ENCODE measurements around the gene INTS14.

Gene INTS14

GRCh38 chr15:65578904-65579728, 31.8 kb downstream of the INTS14 start:
- DNase-seq = no peak
- no peak for TF ChIP-seq CTCF (IDR thresholded peaks at IDR 0.05; ENCODE audit: low read depth, low read length, missing control alignments)
- no peak overlapping the region for H3K4me3 ChIP-seq (ENCODE audit: low read depth, low read length)
- peaks cover 20% of the 10 kb centered on the region for H3K36me3 ChIP-seq (replicated peaks)
- no peaks in the 10 kb centered on the region for H3K27me3 ChIP-seq (replicated peaks)
- in situ Hi-C loops (cut with HindIII; ENCODE audit: low pct_ligation_motif_present, low sequenced_read_pairs) = no loop called here
- H3K27ac ChIP-seq = no peak overlapping the region

GRCh38 chr15:65577129-65577996, 33.6 kb downstream of the INTS14 start:
- TF ChIP-seq CTCF (IDR thresholded peaks at IDR 0.05; ENCODE audit: low read depth, low read length, missing control alignments) = no peak
- Histone ChIP-seq H3K27ac (no peak overlapping the region), H3K36me3 (replicated peaks) (peaks cover 22% of the 10 kb centered on the region), H3K27me3 (replicated peaks) (no peaks in the 10 kb centered on the region), H3K4me3 (ENCODE audit: low read depth, low read length) (no peak overlapping the region)
- in situ Hi-C loops (cut with HindIII; ENCODE audit: low pct_ligation_motif_present, low sequenced_read_pairs) = no loop called here
- DNase-seq = no peak

- peak; percentile 33 for DNase-seq
Measured at GRCh38 chr15:65576664-65577063, 34.3 kb downstream of the INTS14 start.

GRCh38 chr15:65571971-65572370, 39.0 kb downstream of the INTS14 start:
- Histone ChIP-seq H3K27me3 (replicated peaks) (no peaks in the 10 kb centered on the region), H3K36me3 (replicated peaks) (peaks cover 25% of the 10 kb centered on the region), H3K27ac (no peak overlapping the region), H3K4me3 (ENCODE audit: low read depth, low read length) (no peak overlapping the region)
- in situ Hi-C loops (cut with HindIII; ENCODE audit: low pct_ligation_motif_present, low sequenced_read_pairs) = no loop called here
- no peak for TF ChIP-seq CTCF (IDR thresholded peaks at IDR 0.05; ENCODE audit: low read depth, low read length, missing control alignments)
- no peak for DNase-seq

More at GRCh38 chr15:65576664-65577063, 34.3 kb downstream of the INTS14 start:
- TF ChIP-seq CTCF (IDR thresholded peaks at IDR 0.05; ENCODE audit: low read depth, low read length, missing control alignments) = no peak
- Histone ChIP-seq H3K27ac (peak overlapping the region; percentile 41), H3K4me3 (ENCODE audit: low read depth, low read length) (no peak overlapping the region), H3K27me3 (replicated peaks) (no peaks in the 10 kb centered on the region), H3K36me3 (replicated peaks) (peaks cover 25% of the 10 kb centered on the region)
- in situ Hi-C loops (cut with HindIII; ENCODE audit: low pct_ligation_motif_present, low sequenced_read_pairs) = no loop called here

GRCh38 chr15:65569728-65570127, 41.2 kb downstream of the INTS14 start:
- TF ChIP-seq CTCF (IDR thresholded peaks at IDR 0.05; ENCODE audit: low read depth, low read length, missing control alignments) = no peak
- no peak for DNase-seq
- no peak overlapping the region for H3K4me3 ChIP-seq (ENCODE audit: low read depth, low read length)
- peaks cover 34% of the 10 kb centered on the region for H3K36me3 ChIP-seq (replicated peaks)
- H3K27ac ChIP-seq = no peak overlapping the region
- in situ Hi-C loops (cut with HindIII; ENCODE audit: low pct_ligation_motif_present, low sequenced_read_pairs) = no loop called here
- no peaks in the 10 kb centered on the region for H3K27me3 ChIP-seq (replicated peaks)

Measured in brain microvascular endothelial cell (primary cell).